CD4-positive, alpha-beta T cell treated with Interleukin-6 at 100 ng/mL for 8 hours (primary cell): ENCODE results near the gene CLNK.

Source experiments
- DNase-seq: peaks from one replicate; pipeline ENCODE4 v3.0.0-alpha.2; 2020; ENCODE audit warnings: mixed read lengths, low spot score

CLNK gene

GRCh38 chr4:10456595-10457254 is 227.8 kb downstream of the CLNK start:
- peak; percentile 47 for DNase-seq

GRCh38 chr4:10456260-10456594 is 228.3 kb downstream of the CLNK start:
- no peak for DNase-seq

- no peak for DNase-seq
These were observed 229.4 kb downstream of the CLNK start for GRCh38 chr4:10455133-10455532.

GRCh38 chr4:10454726-10455125 is 229.8 kb downstream of the CLNK start:
- no peak for DNase-seq

GRCh38 chr4:10454121-10454520 is 230.4 kb downstream of the CLNK start:
- no peak for DNase-seq

- no peak for DNase-seq
These were observed 235.6 kb downstream of the CLNK start for GRCh38 chr4:10448991-10449390.

- DNase-seq = no peak
These were observed 241.6 kb downstream of the CLNK start for GRCh38 chr4:10442976-10443375.

- DNase-seq = no peak
These were observed 243.1 kb downstream of the CLNK start for GRCh38 chr4:10441512-10441911.

- no peak for DNase-seq
These were observed 245.6 kb downstream of the CLNK start for GRCh38 chr4:10438924-10439323.

GRCh38 chr4:10437735-10438134 is 246.8 kb downstream of the CLNK start:
- DNase-seq = no peak
